ENCODE measurements around the gene TMEM18.
"Not testable (repeated sequence)": the region's sequence is repeated elsewhere in the genome, so short reads cannot be mapped to it uniquely, and the experiment has no call there.

Gene TMEM18

DNA sequence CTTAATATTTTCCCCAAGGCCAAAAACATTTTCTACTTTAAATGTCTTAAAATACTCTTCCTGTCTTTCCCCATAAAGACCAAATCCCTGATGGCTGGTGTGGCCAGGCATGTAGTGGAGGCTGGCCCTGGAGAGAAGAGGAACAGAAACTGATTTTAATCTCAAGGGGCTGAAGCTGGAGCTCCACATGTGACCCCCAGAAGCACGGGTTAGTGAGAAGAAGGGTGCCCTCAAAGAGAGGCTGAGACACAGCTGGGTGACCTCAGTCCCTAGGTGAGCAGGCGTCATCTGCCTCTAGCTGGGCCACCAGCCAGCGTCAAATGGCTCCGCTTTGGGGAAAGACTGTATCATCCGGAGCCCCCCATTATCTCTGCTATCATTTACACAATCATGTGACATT is 19.3 kb upstream of the TMEM18 start:
- in situ Hi-C loops (cut with HindIII; ENCODE audit: low pct_ligation_motif_present, low pct_unique_long_range_greater_than_20kb, low sequenced_read_pairs) = no loop called here
- DNase-seq = no peak

DNA sequence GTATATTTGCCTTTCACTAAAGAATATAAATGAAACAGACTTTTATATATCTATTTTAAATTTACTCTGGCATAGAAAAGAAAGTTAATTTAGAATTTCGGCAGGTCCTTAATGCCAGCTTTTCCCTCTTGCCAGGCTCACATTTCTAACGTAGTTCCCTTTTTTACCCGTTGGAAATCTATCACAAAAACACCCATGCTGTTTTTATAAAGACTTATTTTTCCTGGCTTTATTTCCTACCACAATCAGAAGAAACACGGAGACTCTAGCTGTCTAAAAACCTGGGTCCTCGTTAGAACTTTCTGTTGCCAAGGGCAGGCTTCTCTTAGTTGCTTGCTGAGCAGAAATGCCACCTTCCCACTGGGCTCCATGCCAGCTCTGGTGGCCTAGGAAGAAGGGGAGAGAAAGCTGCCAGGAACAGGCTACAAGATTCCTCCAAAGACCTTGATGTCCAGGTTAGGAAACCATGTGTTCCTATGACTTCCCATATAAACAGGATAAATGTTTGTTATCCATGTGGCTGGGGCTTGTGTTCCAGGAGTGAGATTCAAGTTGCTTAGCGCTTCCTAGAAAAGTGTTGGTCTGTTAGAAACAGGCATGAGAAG is 17.8 kb upstream of the TMEM18 start:
- in situ Hi-C loops (cut with HindIII; ENCODE audit: low pct_ligation_motif_present, low pct_unique_long_range_greater_than_20kb, low sequenced_read_pairs) = no loop called here
- DNase-seq = no peak

DNA sequence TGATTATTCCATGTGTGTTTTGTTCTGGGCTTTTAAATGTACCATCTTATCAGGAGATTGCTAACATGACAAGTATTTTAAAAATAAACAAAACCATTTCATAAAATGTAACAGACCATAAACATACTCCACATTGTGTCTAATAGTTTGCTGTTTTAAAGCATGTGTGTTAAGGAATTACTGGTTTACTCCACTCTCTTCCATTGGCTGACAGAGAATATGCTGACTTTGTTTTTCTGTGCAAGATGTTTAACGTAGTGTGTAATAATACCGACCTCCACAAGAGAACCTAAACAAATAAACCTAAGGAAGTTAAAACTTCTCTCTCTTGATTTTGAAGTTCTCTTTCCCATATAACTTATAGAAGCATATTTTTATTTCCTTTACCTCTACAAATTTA is 17.0 kb upstream of the TMEM18 start:
- no peak for DNase-seq
- in situ Hi-C loops (cut with HindIII; ENCODE audit: low pct_ligation_motif_present, low pct_unique_long_range_greater_than_20kb, low sequenced_read_pairs) = no loop called here

DNA sequence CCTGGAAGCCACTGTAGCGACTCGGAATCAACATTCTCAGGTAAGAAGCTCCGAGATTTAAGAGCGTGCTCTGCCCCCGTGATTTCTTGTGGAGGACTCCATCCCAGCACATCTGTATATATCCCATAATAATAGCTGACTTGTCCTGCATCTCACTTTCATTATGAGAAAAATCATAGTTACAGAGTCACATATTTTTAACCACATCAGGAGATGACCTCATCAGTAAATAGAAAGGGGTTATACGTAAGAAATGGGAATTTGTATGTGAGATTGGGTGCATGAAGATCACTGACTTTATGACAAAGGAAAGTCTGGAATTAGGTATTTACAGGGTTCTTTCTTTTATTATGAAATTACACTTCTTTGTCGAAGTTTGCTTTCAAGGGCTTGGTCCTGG is 16.4 kb upstream of the TMEM18 start:
- DNase-seq = no peak
- in situ Hi-C loops (cut with HindIII; ENCODE audit: low pct_ligation_motif_present, low pct_unique_long_range_greater_than_20kb, low sequenced_read_pairs) = no loop called here

DNA sequence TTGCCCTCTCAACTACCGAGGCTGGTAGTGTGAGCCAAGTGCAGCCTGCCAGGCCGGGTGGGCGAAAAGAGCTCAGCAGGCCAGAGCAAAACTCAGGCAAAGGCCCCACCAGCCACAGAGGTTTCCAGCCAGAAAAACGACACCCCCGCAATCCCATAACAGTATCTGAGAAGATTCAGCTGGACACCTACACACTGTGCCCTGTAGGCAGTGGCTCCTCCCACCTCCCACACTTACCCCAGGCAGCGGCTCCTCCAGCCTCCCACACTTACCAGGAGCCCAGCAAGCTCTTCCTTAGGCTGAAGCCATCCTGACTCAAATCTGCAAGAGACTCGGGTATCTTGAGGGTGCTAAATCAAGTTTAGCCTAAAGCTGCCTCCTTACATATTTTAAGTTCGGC is 15.6 kb upstream of the TMEM18 start:
- DNase-seq = no peak
- in situ Hi-C loops (cut with HindIII; ENCODE audit: low pct_ligation_motif_present, low pct_unique_long_range_greater_than_20kb, low sequenced_read_pairs) = no loop called here

DNA sequence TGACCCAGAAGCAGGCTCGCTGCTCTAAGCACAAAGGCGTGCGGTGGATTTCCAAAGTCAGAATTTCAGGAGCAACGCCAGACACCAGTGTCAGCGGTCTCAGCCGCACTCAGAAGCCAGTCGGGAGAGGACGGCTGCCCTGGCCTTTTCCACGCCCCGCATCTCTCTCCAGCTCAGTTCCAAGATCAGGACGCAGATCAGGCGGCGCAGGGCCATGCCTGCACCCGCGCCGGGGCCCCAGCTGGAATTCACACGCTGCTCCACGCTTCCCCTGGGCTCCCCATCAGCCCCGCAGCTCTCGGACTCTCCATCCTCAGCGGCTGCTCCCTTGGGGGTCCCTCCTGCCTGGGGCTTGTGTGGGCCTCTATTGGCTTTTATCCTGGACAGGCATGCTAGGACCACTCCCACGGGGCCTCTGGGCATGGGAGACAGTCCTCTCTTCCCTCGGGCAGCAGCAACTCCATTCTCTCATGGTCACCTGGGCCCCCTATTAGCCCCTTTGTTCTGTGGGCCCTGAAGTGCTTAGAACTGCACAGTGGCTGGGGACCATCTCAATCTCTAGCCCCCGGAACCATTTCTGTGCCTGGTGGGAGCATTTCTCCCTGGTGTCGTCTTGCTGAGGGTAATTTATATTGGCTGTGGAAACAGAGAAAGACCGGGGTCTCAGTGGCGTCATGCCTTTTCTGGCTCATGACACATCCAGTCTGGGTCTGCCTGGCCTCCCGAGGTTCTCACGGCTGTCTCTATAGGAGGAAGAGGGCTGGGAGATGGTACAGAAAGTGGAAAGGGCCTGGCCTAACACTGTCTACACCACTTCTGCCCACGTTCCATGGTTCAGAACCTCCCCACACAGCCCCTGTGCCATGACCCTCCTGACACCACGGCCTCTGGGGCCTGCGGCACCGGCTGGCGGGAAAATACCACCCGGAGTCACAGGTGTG is 14.9 kb upstream of the TMEM18 start:
- in situ Hi-C loops (cut with HindIII; ENCODE audit: low pct_ligation_motif_present, low pct_unique_long_range_greater_than_20kb, low sequenced_read_pairs) = no loop called here
- no peak for DNase-seq

DNA sequence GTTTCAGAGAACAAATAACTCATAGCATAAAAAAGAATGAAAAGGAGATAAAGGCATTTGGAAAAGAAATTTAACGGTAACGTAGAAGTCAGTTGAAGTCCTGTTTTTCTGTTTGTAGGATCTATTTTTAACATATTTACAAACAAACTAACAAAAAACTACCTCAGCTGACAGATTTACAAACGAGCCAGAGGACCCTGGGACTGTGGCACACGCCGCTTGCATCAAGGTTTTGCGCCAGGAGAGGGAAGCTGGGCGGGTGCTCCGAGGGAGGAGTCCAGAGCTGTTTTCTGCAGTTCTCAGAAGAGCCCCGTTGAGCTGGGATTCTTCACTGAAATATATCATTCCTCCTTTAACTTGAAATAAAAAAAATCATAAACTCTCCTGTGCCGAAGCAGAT is 13.6 kb upstream of the TMEM18 start:
- in situ Hi-C loops (cut with HindIII; ENCODE audit: low pct_ligation_motif_present, low pct_unique_long_range_greater_than_20kb, low sequenced_read_pairs) = no loop called here
- DNase-seq = no peak

DNA sequence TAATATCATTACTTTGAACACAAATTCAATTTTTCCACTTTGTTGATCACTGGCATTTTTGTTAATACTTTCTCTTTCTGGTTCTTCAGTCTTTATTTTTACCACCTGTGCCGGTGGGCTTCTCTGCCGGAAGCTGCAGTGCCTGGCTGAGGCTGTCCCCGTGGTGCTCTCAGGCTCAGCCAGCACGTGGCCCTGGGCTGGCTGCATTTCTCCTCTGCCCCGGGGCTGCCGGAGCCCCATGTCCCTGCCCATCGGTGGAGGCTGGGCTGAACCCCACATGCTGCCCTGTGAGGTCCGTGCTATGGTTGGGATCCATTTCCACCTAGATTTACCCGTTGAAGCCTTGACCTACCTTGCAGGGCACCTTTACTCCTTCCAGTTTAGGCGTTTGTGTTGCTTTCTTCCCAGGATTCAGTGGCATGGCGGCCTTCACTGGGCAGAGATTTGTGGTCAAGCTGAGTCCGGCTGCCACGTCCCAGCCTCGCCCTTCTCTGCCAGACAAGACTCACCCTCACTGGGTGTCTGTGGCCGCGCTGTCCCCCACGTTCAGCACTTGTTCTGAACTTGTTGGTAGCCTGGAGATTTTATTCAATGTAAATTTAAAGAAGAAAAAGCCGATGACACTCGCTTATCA is 12.8 kb upstream of the TMEM18 start:
- in situ Hi-C loops (cut with HindIII; ENCODE audit: low pct_ligation_motif_present, low pct_unique_long_range_greater_than_20kb, low sequenced_read_pairs) = no loop called here
- DNase-seq = no peak

DNA sequence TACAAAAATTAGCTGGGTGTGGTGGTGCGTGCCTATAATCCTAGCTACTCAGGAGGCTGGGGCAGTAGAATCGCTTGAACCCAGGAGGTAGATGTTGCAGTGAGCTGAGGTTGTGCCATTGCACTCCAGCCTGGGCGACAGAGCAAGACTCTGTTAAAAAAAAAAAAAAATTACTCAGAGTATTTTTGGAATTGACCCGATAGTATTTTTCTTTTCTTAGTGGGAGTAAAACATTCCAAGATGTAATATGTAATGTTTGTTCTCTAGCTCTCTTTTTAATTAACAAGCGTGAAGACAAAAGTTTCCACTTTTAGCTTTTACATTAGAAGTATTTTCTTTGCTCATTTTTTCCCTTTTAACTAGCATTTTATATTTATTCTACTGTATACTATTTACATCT is 12.0 kb upstream of the TMEM18 start:
- in situ Hi-C loops (cut with HindIII; ENCODE audit: low pct_ligation_motif_present, low pct_unique_long_range_greater_than_20kb, low sequenced_read_pairs) = no loop called here

DNA sequence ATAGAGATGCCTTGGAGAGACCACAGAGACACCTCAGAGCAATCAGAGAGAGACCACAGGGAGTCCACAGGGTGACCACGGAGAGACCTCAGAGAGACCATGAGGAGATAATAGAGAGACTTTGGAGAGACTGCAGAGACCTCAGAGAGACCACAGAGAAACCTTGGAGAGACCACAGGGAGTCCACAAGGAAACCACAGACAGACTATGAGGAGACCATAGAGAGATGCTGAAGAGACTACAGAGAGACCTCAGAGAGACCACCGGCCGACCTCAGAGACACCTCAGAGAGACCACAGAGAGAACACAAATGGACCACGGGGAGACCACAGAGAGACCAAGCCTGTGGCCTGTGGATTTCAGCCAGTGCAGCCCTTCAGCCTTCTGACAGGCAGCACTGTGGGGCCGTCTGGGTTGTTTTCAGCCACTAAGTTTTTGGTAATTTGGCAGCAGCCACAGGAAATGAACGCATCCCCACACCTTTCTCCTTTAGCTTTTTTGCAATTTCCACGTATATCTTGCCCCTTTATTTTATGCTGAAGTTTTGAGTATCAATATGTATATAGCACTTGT is 11.4 kb upstream of the TMEM18 start:
- in situ Hi-C loops (cut with HindIII; ENCODE audit: low pct_ligation_motif_present, low pct_unique_long_range_greater_than_20kb, low sequenced_read_pairs) = no loop called here
- DNase-seq = no peak

More for the DNA sequence above, 12.0 kb upstream of the TMEM18 start:
- DNase-seq = no peak

DNA sequence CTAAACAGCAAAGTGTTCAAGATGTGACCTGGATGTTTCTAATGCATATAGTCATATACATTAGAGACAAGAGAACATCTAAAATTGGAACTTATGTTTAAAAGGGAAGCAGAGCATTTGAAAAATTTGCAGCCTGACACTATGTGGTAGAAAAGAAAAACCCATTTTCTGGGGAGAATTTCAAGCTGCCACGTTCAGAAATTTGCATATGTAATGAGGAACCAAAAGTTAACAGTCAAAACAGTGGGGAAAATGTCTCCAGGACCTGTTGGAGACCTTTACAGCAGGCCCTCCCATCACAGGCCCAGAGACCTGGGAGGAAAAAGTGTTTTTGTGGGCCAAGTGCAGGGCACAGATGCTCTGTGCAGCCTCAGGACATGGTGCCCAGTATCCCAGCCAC is 8.2 kb upstream of the TMEM18 start:
- in situ Hi-C loops (cut with HindIII; ENCODE audit: low pct_ligation_motif_present, low pct_unique_long_range_greater_than_20kb, low sequenced_read_pairs) = no loop called here
- no peak for DNase-seq

DNA sequence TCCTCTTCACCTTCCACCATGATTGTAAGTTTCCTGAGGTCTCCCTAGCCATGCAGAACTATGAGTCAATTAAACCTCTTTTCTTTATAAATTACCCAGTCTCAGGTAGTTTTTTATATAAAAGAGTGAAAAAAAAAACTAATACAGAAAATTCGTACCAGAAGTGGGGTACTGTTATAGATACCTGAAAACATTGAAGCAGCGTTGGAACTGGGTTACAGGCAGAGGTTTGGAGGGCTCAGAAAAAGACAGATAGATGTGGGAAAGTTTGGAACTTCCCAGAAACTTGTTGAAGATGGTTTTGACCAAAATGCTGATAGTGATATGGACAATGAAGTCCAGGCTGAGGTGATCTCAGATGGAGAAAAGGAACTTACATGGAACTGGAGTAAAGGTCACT is 7.7 kb upstream of the TMEM18 start:
- in situ Hi-C loops (cut with HindIII; ENCODE audit: low pct_ligation_motif_present, low pct_unique_long_range_greater_than_20kb, low sequenced_read_pairs) = not testable (repeated sequence)

DNA sequence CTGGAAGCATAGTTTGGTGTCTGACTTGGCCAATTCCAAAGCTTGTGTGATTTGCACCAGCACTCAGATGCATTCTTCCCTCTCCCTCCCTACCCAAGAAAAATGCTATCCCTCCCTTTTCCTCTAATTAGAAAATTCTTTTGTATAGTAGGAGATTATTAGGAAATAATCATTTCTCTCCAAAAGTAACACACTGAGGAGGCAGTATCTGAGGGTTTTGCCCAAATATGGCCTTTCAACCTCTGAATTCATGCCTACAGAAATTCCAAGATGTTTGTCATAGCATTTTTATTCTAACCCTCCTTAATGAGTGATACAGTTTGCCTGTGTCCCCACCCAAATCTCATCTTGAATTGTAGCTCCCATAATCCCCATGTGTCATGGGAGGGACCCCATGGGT is 5.0 kb upstream of the TMEM18 start:
- in situ Hi-C loops (cut with HindIII; ENCODE audit: low pct_ligation_motif_present, low pct_unique_long_range_greater_than_20kb, low sequenced_read_pairs) = no loop called here
- DNase-seq = no peak

More for the DNA sequence above, 7.7 kb upstream of the TMEM18 start:
- DNase-seq = not testable (repeated sequence)

DNA sequence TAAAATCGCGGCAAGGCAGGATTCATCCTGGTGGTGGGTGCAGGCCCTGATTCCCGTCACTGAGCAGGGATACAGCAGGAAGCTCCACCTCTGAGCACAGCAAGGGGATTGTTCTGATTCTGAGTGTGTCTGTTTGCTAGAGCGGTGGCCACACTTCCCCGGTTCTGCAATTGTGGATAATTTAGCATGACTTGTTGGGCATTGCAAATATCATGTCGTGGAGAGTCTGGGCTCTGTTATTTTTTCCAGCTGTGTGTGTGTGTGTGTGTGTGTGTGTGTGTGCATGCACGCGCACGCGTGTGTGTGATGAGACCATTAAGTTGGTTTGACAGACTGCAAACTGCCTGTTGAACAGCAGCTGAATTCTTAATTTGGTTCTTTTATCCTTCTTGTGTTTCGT is 4.1 kb upstream of the TMEM18 start:
- in situ Hi-C loops (cut with HindIII; ENCODE audit: low pct_ligation_motif_present, low pct_unique_long_range_greater_than_20kb, low sequenced_read_pairs) = no loop called here
- no peak for DNase-seq

DNA sequence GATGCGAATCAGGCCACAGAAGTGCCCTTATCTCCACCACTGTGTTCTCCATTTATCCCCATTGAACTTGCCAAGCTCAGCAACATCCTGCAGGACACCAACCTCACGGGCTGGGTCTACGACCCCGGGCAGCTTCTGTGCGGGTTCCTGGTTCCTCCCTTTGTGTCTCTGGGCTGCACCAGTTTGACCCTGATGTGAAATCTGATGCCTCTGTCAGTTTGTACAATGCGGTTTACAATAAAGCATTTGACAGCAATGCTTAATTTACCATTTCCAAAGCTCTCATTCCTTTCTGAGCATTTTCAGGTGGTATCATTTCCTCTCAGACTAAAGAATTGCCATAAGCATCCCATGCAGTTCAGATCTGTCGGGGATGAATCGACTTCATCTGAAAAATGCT is 3.3 kb upstream of the TMEM18 start:
- DNase-seq = no peak
- in situ Hi-C loops (cut with HindIII; ENCODE audit: low pct_ligation_motif_present, low pct_unique_long_range_greater_than_20kb, low sequenced_read_pairs) = no loop called here

DNA sequence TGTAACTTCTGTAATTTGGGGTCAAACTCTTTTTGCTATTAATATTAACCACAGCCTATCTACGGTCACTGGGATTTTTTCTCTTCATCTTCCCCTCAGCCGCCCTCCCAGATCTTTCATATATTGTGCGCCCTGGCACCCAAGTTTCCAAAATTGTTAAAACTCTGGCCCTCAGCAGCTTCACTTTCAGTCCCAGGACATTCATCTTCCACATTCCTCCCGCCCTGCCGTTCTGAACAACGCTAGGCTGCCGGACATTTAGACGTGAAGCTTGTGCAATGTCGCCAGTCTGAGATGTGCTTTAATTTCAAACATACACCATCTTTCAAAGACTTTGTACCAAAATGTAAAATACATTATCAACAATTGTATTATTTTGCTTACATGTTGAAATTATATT is 1.8 kb upstream of the TMEM18 start:
- in situ Hi-C loops (cut with HindIII; ENCODE audit: low pct_ligation_motif_present, low pct_unique_long_range_greater_than_20kb, low sequenced_read_pairs) = no loop called here

DNA sequence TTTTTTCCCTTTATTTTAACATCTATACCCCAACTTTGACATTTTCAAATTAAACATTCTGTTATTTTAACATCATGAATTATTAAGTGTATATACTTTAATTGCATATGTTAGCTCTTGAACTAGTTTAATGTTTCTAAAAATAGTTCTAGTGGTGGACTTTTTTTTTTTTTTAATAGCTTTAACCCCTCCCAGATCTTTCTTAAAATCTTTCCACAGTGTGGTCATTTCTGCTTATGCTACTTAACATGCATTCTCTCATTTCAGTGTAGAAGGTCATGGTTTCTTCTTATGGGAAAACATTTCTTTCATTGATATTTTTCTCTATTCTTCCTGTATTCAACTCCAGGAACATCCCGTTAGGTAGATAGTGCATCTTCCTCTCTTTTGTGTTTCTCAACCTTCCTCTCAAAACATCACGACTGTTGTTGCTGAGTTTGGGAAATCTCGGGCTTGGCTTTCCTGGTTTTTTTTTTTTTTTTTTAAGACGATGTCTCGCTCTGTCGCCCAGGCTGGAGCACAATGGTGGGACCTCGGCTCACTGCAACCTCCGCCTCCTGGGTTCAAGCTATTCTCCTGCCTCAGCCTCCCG is 849 bp upstream of the TMEM18 start:
- no peak for DNase-seq
- in situ Hi-C loops (cut with HindIII; ENCODE audit: low pct_ligation_motif_present, low pct_unique_long_range_greater_than_20kb, low sequenced_read_pairs) = no loop called here

More for the DNA sequence above, 1.8 kb upstream of the TMEM18 start:
- no peak for DNase-seq

DNA sequence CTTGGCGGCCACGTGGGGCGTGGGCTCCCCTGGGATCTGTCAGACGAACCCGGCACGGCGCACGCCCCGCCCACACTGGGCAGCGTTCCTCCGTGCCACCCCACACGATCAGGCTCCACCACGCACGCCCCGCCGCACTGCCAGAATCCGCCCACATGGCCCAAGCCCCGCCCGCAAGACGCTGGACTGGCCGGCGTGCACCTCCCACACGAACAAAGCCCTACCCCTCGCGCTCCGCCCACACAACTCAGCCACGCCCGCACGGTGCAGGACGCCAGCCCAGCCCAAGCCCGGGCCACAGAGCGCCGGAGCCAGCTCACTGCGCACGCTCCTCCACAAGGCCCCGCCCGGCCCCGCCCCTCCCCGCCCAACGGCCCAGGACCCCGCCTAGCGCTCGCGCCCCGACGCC is 555 bp downstream of the TMEM18 start:
- in situ Hi-C loops (cut with HindIII; ENCODE audit: low pct_ligation_motif_present, low pct_unique_long_range_greater_than_20kb, low sequenced_read_pairs) = no loop called here
- peak; percentile 98 for DNase-seq

Data from ACHN (cell line).